Activated T-cell treated with anti-CD3 and anti-CD28 coated beads for 24 hours (primary cell): ENCODE data around the gene PARPBP.
"Not testable (repeated sequence)": the region's sequence is repeated elsewhere in the genome, so short reads cannot be mapped to it uniquely, and the experiment has no call there.

Source experiments
- DNase-seq: peaks from one replicate; pipeline ENCODE4 v3.0.0-alpha.2; 2020; ENCODE audit warnings: low read depth

The PARPBP gene

GRCh38 chr12:102155206-102155605 lies 35.2 kb downstream of the PARPBP start:
- not testable (repeated sequence) for DNase-seq

- DNase-seq: no peak
Measured at GRCh38 chr12:102163383-102163782, 43.4 kb downstream of the PARPBP start.

GRCh38 chr12:102167821-102168604 lies 48.0 kb downstream of the PARPBP start:
- DNase-seq: no peak

- no peak for DNase-seq
Measured at GRCh38 chr12:102169922-102170621, 50.1 kb downstream of the PARPBP start.

GRCh38 chr12:102171951-102172350 lies 52.0 kb downstream of the PARPBP start:
- DNase-seq: no peak

GRCh38 chr12:102172436-102172835 lies 52.5 kb downstream of the PARPBP start:
- no peak for DNase-seq

GRCh38 chr12:102174117-102174516 lies 54.1 kb downstream of the PARPBP start:
- DNase-seq: no peak

GRCh38 chr12:102174761-102175160 lies 54.8 kb downstream of the PARPBP start:
- no peak for DNase-seq

GRCh38 chr12:102182635-102183034 lies 62.7 kb downstream of the PARPBP start:
- DNase-seq: no peak

GRCh38 chr12:102195826-102196225 lies 75.8 kb downstream of the PARPBP start:
- no peak for DNase-seq

GRCh38 chr12:102197789-102198188 lies 77.8 kb downstream of the PARPBP start, which contains the start of gene PMCH:
TSS of gene PMCH (minus strand) at chr12:102197833. CDS start at chr12:102197770, 63 bp downstream.
- DNase-seq: no peak

- DNase-seq: no peak
Measured at GRCh38 chr12:102201436-102202061, 81.6 kb downstream of the PARPBP start.

- DNase-seq: no peak
Measured at GRCh38 chr12:102202556-102202955, 82.6 kb downstream of the PARPBP start.

GRCh38 chr12:102204025-102204424 lies 84.0 kb downstream of the PARPBP start:
- DNase-seq: no peak

- DNase-seq: no peak
Measured at GRCh38 chr12:102215992-102216691, 96.2 kb downstream of the PARPBP start.

GRCh38 chr12:102220736-102221135 lies 100.8 kb downstream of the PARPBP start:
- DNase-seq: no peak

GRCh38 chr12:102227954-102228353 lies 108.0 kb downstream of the PARPBP start:
- DNase-seq: no peak

GRCh38 chr12:102232036-102232435 lies 112.1 kb downstream of the PARPBP start:
- DNase-seq: no peak

GRCh38 chr12:102232446-102232845 lies 112.5 kb downstream of the PARPBP start:
- no peak for DNase-seq

- DNase-seq: no peak
Measured at GRCh38 chr12:102234599-102234998, 114.6 kb downstream of the PARPBP start.

GRCh38 chr12:102240859-102241258 lies 120.9 kb downstream of the PARPBP start:
- not testable (repeated sequence) for DNase-seq
